ENCODE measurements around the gene TFF2. TPM values are rescaled to one million over a fixed set of nuclear protein-coding genes. Genes with fewer than 3 reads are reported as not detected.

TFF2 gene
- total RNA-seq, 1 donor from 2014 or later = not detected

DNA sequence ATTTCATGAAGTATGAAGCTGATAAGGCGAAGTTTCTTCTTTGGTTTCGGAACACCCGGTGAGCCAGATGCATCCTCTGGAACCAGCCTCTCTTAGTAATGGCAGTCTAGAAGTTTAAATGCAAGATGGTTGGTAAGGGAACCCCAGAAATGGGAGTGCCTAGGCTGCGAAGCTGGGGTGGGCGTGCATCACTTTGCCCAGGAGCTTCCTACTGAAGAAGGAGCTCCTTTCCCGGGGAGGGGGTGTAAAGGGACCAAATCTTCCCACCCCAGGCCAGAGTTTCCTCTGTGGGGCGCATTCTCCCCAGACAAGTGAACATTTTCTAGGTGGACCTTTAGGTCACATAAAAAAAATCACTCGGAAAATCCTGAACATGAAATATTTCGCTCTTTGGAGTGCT lies 4.4 kb downstream of the TFF2 start:
- Mint-ChIP-seq H3K4me3 (ENCODE audit: unreplicated experiment) (no peak overlapping the region), H3K4me1 (ENCODE audit: unreplicated experiment) (no peaks in the 10 kb centered on the region), H3K36me3 (ENCODE audit: low read depth, unreplicated experiment) (no peaks in the 10 kb centered on the region), H3K9me3 (ENCODE audit: unreplicated experiment) (no peaks in the 10 kb centered on the region), H3K27ac (ENCODE audit: unreplicated experiment) (no peak overlapping the region), H3K27me3 (ENCODE audit: unreplicated experiment) (no peaks in the 10 kb centered on the region)
- no peak for DNase-seq (ENCODE audit: low spot score)
- TF ChIP-seq, protein P1, sequence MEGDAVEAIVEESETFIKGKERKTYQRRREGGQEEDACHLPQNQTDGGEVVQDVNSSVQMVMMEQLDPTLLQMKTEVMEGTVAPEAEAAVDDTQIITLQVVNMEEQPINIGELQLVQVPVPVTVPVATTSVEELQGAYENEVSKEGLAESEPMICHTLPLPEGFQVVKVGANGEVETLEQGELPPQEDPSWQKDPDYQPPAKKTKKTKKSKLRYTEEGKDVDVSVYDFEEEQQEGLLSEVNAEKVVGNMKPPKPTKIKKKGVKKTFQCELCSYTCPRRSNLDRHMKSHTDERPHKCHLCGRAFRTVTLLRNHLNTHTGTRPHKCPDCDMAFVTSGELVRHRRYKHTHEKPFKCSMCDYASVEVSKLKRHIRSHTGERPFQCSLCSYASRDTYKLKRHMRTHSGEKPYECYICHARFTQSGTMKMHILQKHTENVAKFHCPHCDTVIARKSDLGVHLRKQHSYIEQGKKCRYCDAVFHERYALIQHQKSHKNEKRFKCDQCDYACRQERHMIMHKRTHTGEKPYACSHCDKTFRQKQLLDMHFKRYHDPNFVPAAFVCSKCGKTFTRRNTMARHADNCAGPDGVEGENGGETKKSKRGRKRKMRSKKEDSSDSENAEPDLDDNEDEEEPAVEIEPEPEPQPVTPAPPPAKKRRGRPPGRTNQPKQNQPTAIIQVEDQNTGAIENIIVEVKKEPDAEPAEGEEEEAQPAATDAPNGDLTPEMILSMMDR (IDR thresholded peaks at IDR 0.05; ENCODE audit: unreplicated experiment) = no peak

DNA sequence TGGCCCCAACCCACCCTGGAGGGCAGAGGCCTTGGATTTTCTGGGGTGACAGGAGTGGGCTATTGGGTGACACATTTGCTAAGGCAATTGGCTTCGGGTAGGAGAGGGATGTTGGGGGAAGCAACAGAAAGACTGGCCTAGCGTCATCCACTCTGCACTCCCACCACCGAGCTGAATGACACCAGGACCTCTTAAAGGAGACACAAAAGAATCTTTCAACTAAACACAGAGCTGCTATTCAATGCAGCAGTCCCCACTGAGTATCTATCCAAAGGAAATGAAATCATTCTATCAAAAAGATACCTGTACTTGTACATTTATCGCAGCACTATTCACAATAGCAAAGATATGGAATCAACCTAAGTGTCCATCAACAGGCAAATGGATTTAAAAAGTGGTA lies 6.2 kb downstream of the TFF2 start:
- Mint-ChIP-seq H3K4me3 (ENCODE audit: unreplicated experiment) (no peak overlapping the region), H3K9me3 (ENCODE audit: unreplicated experiment) (no peaks in the 10 kb centered on the region), H3K36me3 (ENCODE audit: low read depth, unreplicated experiment) (no peaks in the 10 kb centered on the region), H3K4me1 (ENCODE audit: unreplicated experiment) (no peaks in the 10 kb centered on the region), H3K27ac (ENCODE audit: unreplicated experiment) (no peak overlapping the region), H3K27me3 (ENCODE audit: unreplicated experiment) (peaks cover 2% of the 10 kb centered on the region)
- TF ChIP-seq, protein P1 (IDR thresholded peaks at IDR 0.05; ENCODE audit: unreplicated experiment) = no peak
- no peak for DNase-seq (ENCODE audit: low spot score)

DNA sequence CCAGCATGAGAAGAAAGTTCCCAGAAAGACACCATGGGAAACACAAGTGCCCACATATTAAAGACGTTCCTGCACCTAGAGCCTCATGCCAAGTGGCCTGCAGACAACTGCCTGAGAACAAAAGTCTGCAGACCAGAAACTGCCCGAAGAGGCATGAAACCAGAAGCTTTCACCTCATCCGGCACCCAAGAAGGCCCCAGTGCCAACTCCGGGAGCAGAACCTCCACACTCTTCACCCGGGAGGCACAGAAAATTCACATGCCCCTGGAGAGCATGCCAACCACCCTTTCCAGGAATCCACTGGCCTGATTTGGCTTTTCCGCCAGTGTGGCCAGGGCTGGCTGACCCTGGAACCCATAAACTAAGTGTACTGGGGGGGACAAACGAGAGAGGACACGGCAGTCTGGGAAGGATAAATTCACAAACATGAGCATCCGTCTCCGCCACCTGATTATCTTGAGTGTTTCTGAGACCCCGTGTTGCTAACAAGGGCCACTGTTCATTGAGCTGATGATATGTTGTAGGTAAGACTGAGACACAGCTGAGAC lies 6.8 kb downstream of the TFF2 start:
- H3K4me1 Mint-ChIP-seq (ENCODE audit: unreplicated experiment) = no peaks in the 10 kb centered on the region
- no peaks in the 10 kb centered on the region for H3K36me3 Mint-ChIP-seq (ENCODE audit: low read depth, unreplicated experiment)
- TF ChIP-seq, protein P1 (IDR thresholded peaks at IDR 0.05; ENCODE audit: unreplicated experiment) = no peak
- no peak overlapping the region for H3K4me3 Mint-ChIP-seq (ENCODE audit: unreplicated experiment)
- DNase-seq (ENCODE audit: low spot score) = no peak
- H3K9me3 Mint-ChIP-seq (ENCODE audit: unreplicated experiment) = no peaks in the 10 kb centered on the region
- H3K27ac Mint-ChIP-seq (ENCODE audit: unreplicated experiment) = no peak overlapping the region
- H3K27me3 Mint-ChIP-seq (ENCODE audit: unreplicated experiment) = peaks cover 2% of the 10 kb centered on the region

DNA sequence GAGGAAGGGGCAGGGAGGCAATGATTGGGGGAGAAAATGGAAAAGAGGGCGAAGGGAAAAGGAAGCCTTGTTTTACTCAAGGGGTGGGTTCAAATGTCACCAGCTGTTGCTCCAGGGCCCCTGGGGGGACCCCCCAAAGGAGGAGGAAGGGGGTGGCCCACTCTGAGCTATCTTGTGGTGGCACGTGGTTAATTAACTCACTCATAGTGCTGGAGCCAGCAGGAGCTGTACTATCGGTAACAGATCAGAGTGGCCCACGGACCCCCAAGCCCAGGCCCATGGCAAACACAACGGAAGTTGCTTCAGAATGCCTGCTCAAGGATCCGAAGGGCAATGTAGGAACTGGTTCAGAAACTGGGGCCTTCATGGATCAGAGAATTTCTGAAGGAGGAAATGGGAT lies 7.2 kb downstream of the TFF2 start:
- DNase-seq (ENCODE audit: low spot score) = no peak
- H3K9me3 Mint-ChIP-seq (ENCODE audit: unreplicated experiment) = no peaks in the 10 kb centered on the region
- TF ChIP-seq, protein P1 (IDR thresholded peaks at IDR 0.05; ENCODE audit: unreplicated experiment) = no peak
- no peaks in the 10 kb centered on the region for H3K4me1 Mint-ChIP-seq (ENCODE audit: unreplicated experiment)
- no peak overlapping the region for H3K27ac Mint-ChIP-seq (ENCODE audit: unreplicated experiment)
- peaks cover 4% of the 10 kb centered on the region for H3K27me3 Mint-ChIP-seq (ENCODE audit: unreplicated experiment)
- no peak overlapping the region for H3K4me3 Mint-ChIP-seq (ENCODE audit: unreplicated experiment)
- no peaks in the 10 kb centered on the region for H3K36me3 Mint-ChIP-seq (ENCODE audit: low read depth, unreplicated experiment)

DNA sequence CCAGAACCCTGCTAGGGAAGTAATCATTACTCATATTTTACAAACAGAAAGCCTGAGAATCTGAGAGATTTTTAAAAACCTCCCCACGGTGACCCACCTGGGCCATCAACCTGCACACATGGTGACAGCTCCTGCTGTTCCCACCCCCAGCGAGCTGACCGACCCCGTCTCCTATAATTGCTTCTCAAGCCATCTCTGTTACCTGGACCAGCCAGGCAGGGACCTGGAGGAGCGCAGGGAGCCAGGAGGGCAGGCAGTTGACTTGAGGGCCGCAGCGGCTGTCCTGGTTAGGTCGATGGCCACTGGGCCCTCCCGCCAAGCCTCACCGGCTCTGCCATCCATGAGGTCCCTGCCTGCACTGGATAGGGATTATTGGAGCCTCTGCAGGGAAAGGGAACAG lies 7.7 kb downstream of the TFF2 start:
- H3K27me3 Mint-ChIP-seq (ENCODE audit: unreplicated experiment) = peaks cover 4% of the 10 kb centered on the region
- no peak overlapping the region for H3K4me3 Mint-ChIP-seq (ENCODE audit: unreplicated experiment)
- TF ChIP-seq, protein P1 (IDR thresholded peaks at IDR 0.05; ENCODE audit: unreplicated experiment) = no peak
- no peaks in the 10 kb centered on the region for H3K9me3 Mint-ChIP-seq (ENCODE audit: unreplicated experiment)
- DNase-seq (ENCODE audit: low spot score) = no peak
- H3K4me1 Mint-ChIP-seq (ENCODE audit: unreplicated experiment) = no peaks in the 10 kb centered on the region
- H3K36me3 Mint-ChIP-seq (ENCODE audit: low read depth, unreplicated experiment) = no peaks in the 10 kb centered on the region
- no peak overlapping the region for H3K27ac Mint-ChIP-seq (ENCODE audit: unreplicated experiment)
